Measurements from ENCODE around the gene C18orf32. TPM values are rescaled to one million over a fixed set of nuclear protein-coding genes. Genes with fewer than 3 reads are reported as not detected.
"Not testable (repeated sequence)": the region's sequence is repeated elsewhere in the genome, so short reads cannot be mapped to it uniquely, and the experiment has no call there.

C18orf32 gene
- total RNA-seq, 4 donors from 2014 or later: 20.7 to 42.6 (median 31.9) TPM

DNA sequence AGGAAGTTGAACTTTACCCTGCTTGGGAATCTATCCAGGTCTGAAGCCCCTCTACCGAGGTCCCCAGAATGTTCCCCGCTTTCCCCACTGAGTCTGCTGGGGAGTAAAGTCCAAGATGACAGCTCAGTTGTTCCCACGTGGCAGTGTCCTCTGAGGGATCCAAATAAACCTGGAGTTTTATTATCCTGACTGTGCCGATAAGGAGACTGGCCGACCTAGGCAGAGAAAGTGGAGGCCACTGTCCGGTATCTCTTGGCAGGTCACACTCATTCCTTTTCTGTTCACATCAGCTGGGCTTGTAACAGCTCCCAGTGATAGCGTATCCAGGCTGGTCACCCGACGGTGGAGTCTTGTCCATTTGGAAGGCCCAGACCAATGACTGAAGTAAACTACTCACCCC, 27.5 kb upstream of the C18orf32 start:
- no peaks in the 10 kb centered on the region for H3K27me3 ChIP-seq
- H3K27ac ChIP-seq: no peak overlapping the region
- no peaks in the 10 kb centered on the region for H3K9me3 ChIP-seq
- intact Hi-C loops (cut with DNase I; ENCODE audit: low total_unique reads): loop anchor here (10.0 kb wide), 1 partner anchor 350 kb away; no protein-coding TSS in a partner anchor
- H3K4me3 ChIP-seq: no peak overlapping the region
- DNase-seq: no peak
- H3K36me3 ChIP-seq: no peaks in the 10 kb centered on the region
- H3K4me1 ChIP-seq: no peaks in the 10 kb centered on the region
- no peak for TF ChIP-seq POLR2A (IDR thresholded peaks at IDR 0.05)
- TF ChIP-seq, protein P1, sequence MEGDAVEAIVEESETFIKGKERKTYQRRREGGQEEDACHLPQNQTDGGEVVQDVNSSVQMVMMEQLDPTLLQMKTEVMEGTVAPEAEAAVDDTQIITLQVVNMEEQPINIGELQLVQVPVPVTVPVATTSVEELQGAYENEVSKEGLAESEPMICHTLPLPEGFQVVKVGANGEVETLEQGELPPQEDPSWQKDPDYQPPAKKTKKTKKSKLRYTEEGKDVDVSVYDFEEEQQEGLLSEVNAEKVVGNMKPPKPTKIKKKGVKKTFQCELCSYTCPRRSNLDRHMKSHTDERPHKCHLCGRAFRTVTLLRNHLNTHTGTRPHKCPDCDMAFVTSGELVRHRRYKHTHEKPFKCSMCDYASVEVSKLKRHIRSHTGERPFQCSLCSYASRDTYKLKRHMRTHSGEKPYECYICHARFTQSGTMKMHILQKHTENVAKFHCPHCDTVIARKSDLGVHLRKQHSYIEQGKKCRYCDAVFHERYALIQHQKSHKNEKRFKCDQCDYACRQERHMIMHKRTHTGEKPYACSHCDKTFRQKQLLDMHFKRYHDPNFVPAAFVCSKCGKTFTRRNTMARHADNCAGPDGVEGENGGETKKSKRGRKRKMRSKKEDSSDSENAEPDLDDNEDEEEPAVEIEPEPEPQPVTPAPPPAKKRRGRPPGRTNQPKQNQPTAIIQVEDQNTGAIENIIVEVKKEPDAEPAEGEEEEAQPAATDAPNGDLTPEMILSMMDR (IDR thresholded peaks at IDR 0.05): no peak

DNA sequence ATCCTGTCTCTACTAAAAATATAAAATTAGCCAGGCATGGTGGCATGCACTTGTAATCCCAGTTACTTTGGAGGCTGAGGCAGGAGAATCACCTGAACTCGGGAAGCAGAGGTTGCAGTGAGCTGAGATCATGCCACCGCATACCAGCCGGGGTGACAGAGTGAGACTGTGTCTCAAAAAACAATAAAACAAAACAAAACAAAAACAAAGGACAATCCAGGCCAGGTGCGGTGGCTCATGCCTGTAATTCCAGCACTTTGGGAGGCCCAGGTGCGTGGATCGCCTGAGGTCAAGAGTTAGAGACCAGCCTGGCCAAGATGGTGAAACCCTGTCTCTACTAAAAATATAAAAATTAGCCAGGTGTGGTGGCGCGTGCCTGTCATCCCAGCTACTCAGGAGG, 25.8 kb upstream of the C18orf32 start:
- H3K36me3 ChIP-seq, H3K27me3 ChIP-seq, H3K27ac ChIP-seq, DNase-seq, H3K4me3 ChIP-seq, H3K9me3 ChIP-seq, H3K4me1 ChIP-seq: not testable (repeated sequence)
- intact Hi-C loops (cut with DNase I; ENCODE audit: low total_unique reads): loop anchor here (10.0 kb wide), 1 partner anchor 352 kb away; no protein-coding TSS in a partner anchor

DNA sequence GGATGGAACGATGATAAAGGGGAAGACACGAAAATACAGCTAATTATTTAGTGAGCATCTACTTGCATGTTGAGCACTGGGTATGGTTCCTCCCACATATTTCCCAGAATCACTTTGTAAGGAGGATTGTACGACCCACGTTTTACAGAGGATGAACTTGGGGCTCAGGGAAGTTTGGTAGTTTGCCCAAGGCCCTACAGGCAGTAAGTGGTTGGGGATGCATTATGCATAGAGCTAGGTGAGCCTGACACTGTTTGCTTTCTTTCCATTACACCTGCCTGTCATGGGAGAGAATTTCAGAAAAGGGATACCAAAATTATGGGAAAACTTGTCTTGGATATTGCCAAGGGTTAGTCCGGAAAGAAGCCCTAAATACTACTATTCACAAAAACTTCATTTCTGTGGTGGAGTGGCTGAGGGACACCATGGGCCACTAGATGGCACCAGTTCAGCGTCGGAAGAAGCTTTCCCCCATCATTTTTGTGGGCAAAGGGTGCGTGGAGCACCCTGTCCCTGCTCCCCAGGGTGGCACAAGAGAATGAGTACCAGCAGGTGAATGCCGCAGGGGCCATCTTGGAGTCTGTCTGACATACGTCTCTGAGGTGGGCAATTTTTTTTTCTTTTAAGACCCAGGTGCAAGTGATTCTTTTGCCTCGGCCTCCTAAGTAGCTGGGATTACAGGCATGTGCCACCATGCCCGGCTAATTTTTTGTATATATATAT, 23.5 kb upstream of the C18orf32 start:
- peak in 1 of 2 donors; percentile 32 for DNase-seq
- Histone ChIP-seq H3K4me3 (no peak overlapping the region), H3K36me3 (no peaks in the 10 kb centered on the region), H3K27me3 (no peaks in the 10 kb centered on the region), H3K27ac (no peak overlapping the region), H3K4me1 (no peaks in the 10 kb centered on the region), H3K9me3 (no peaks in the 10 kb centered on the region)
- intact Hi-C loops (cut with DNase I; ENCODE audit: low total_unique reads): loop anchor here (10.0 kb wide), 1 partner anchor 354 kb away; no protein-coding TSS in a partner anchor
- TF ChIP-seq, protein P1 (IDR thresholded peaks at IDR 0.05): peak; percentile 58 to 69 (median 62)
- TF ChIP-seq POLR2A (IDR thresholded peaks at IDR 0.05): no peak

DNA sequence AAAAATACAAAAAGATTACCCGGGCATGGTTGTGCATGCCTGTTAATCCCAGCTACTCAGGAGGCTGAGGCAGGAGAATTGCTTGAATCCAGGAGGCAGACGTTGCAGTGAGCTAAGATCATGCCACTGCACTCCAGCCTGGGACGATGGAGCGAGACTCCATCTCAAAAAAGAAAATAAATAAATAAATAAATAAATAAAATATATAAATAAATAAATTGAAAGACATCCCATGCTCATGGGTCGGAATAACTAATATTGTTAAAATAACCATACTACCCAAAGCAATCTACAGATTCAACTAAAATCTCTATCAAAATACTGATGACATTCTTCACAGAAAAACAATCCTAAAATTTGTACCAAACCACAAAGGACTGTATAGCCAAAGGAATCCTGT, 19.4 kb upstream of the C18orf32 start:
- DNase-seq; H3K36me3 ChIP-seq; H3K4me1 ChIP-seq; H3K27me3 ChIP-seq; H3K4me3 ChIP-seq; H3K27ac ChIP-seq; intact Hi-C loops (cut with DNase I; ENCODE audit: low total_unique reads); H3K9me3 ChIP-seq: not testable (repeated sequence)

DNA sequence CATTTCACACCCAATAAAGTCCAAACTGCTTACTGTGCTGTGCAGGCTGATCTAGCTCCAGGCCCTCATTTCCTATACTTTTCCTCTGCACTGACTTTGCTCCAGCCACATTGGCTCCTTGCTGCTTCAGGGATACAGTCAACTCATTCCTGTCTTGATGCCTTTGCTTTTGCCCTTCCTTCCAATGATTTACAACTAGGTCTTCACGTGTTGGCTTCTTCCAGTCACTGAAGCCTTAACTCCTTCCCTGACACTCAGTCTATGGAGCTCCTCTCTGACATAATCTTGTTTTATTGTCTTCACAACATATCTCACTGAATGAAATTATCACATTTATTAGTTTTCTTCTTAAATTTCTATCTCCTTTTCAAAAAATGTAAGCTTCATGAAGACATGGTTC, 16.9 kb upstream of the C18orf32 start:
- Histone ChIP-seq H3K36me3 (no peaks in the 10 kb centered on the region), H3K4me1 (no peaks in the 10 kb centered on the region), H3K9me3 (no peaks in the 10 kb centered on the region), H3K27ac (no peak overlapping the region), H3K27me3 (no peaks in the 10 kb centered on the region), H3K4me3 (no peak overlapping the region)
- no peak for DNase-seq
- intact Hi-C loops (cut with DNase I; ENCODE audit: low total_unique reads): no loop called here
- no peak for TF ChIP-seq POLR2A (IDR thresholded peaks at IDR 0.05)
- TF ChIP-seq, protein P1 (IDR thresholded peaks at IDR 0.05): no peak

DNA sequence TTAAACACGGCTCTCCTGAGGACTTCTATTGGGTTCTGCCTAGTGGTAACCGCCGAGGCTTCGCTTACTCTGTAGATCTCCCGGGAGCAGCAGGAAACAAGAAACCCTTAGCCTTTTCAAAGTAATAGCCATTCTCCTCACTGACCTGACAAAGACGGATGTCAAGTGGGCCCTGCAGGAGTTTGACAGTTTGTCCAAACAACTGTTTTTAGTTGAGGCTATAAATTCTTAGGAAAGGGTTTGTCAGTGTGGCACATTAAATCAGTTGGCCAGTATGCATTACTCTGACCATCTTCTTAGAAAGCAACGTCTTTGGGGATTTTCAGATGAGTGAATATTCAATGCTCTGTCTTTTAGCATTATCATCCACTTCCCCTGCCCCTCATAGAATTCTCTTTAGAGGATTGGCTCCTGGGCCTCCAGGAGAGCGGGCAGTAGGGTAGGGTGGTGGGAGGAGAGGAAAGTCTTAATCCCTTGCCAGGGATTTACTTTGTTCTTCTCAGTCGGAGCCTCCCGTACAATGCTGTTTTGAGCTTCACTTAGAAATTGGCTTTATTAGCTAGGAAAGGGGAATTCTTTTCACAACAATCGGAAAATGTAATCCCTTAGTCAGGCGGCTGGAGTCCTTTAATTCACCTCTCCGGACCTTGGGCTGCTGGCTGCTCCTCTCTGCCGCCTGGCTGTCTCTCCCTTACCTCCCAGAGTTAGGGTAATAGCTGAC, 13.3 kb upstream of the C18orf32 start:
- intact Hi-C loops (cut with DNase I; ENCODE audit: low total_unique reads): no loop called here
- Histone ChIP-seq H3K36me3 (no peaks in the 10 kb centered on the region), H3K4me3 (no peak overlapping the region)

More for the DNA sequence above, 13.3 kb upstream of the C18orf32 start:
- no peak for DNase-seq
- Histone ChIP-seq H3K9me3 (no peaks in the 10 kb centered on the region), H3K4me1 (no peaks in the 10 kb centered on the region), H3K27ac (no peak overlapping the region), H3K27me3 (no peaks in the 10 kb centered on the region)
- TF ChIP-seq, protein P1 (IDR thresholded peaks at IDR 0.05): no peak
- TF ChIP-seq POLR2A (IDR thresholded peaks at IDR 0.05): no peak
